ENCODE measurements around the gene TRIL. TPM values are rescaled to one million over a fixed set of nuclear protein-coding genes. Genes with fewer than 3 reads are reported as not detected.

Gene TRIL
- total RNA-seq, 2 experiments from 2014 or later, result not detected

DNA sequence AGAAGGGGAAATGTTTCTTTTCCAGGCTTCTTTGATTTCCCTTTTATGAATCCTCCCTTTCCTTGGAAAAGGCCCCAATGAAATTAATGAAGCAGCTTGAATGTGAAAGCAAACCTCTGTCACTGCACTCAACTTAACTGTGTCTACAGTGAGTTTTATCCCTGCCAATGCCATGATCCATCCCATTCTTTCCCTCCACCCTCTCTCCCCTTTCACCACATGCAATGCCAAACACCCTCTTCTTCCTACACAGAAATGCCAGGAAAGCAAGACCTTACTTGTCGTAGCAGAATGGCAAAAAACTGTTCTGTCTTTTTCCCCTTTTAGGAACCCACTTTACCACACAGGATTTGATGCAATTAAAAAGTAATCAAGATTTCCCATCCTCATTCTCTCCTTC lies 47.3 kb upstream of the TRIL start:
- H3K4me3 ChIP-seq (ENCODE audit: low read depth, low read length, poor library complexity, severe bottlenecking), result no peak overlapping the region
- H3K9me3 ChIP-seq (ENCODE audit: low read length), result no peaks in the 10 kb centered on the region
- no peaks in the 10 kb centered on the region for H3K79me2 ChIP-seq (ENCODE audit: insufficient read depth, low read depth, low read length)
- no peak overlapping the region for H3K4me2 ChIP-seq (ENCODE audit: low read length)
- H3K27ac ChIP-seq (ENCODE audit: low read depth, low read length, poor library complexity, severe bottlenecking), result no peak overlapping the region
- H3K4me1 ChIP-seq (ENCODE audit: insufficient read depth, low read length, poor library complexity, severe bottlenecking), result no peaks in the 10 kb centered on the region
- H4K20me1 ChIP-seq (ENCODE audit: insufficient read depth, low read length), result no peaks in the 10 kb centered on the region
- no peak for DNase-seq (ENCODE audit: low spot score)
- TF ChIP-seq EZH2phosphoT487 (IDR thresholded peaks at IDR 0.05; ENCODE audit: borderline replicate concordance, low read depth, low read length) (no peak), CTCF (conservative IDR thresholded peaks at IDR 0.05; ENCODE audit: low read length) (no peak)
- ChIA-PET POLR2A (no interaction called here), CTCF (ENCODE audit: unreplicated experiment) (no interaction called here)
- H3K36me3 ChIP-seq (ENCODE audit: insufficient read depth, low read length), result no peaks in the 10 kb centered on the region
- BruUV-seq (replicated peaks), result no TSS peak
- intact Hi-C loops (cut with micrococcal nuclease; ENCODE audit: unreplicated experiment), result no loop called here
- no peak overlapping the region for H2AFZ ChIP-seq (ENCODE audit: low read length)
- no peaks in the 10 kb centered on the region for H3K9me2 ChIP-seq (ENCODE audit: insufficient read depth, low read length)

- no peak for TF ChIP-seq CTCF (conservative IDR thresholded peaks at IDR 0.05; ENCODE audit: low read length)
- no peak for TF ChIP-seq EZH2phosphoT487 (IDR thresholded peaks at IDR 0.05; ENCODE audit: borderline replicate concordance, low read depth, low read length)
- H3K27ac ChIP-seq (ENCODE audit: low read depth, low read length, poor library complexity, severe bottlenecking), result no peak overlapping the region
- DNase-seq (ENCODE audit: low spot score), result no peak
- intact Hi-C loops (cut with micrococcal nuclease; ENCODE audit: unreplicated experiment), result no loop called here
- H4K20me1 ChIP-seq (ENCODE audit: insufficient read depth, low read length), result no peaks in the 10 kb centered on the region
- no peaks in the 10 kb centered on the region for H3K36me3 ChIP-seq (ENCODE audit: insufficient read depth, low read length)
- H2AFZ ChIP-seq (ENCODE audit: low read length), result no peak overlapping the region
- no peak overlapping the region for H3K4me2 ChIP-seq (ENCODE audit: low read length)
- no peaks in the 10 kb centered on the region for H3K9me2 ChIP-seq (ENCODE audit: insufficient read depth, low read length)
- BruUV-seq (replicated peaks), result no TSS peak
- H3K4me1 ChIP-seq (ENCODE audit: insufficient read depth, low read length, poor library complexity, severe bottlenecking), result no peaks in the 10 kb centered on the region
- CTCF ChIA-PET (ENCODE audit: unreplicated experiment), result no interaction called here
- no peak overlapping the region for H3K4me3 ChIP-seq (ENCODE audit: low read depth, low read length, poor library complexity, severe bottlenecking)
- H3K79me2 ChIP-seq (ENCODE audit: insufficient read depth, low read depth, low read length), result no peaks in the 10 kb centered on the region
- POLR2A ChIA-PET, result no interaction called here
- no peaks in the 10 kb centered on the region for H3K9me3 ChIP-seq (ENCODE audit: low read length)
These were observed 45.6 kb upstream of the TRIL start for GRCh38 chr7:29003703-29004102.

GRCh38 chr7:29000717-29001076 lies 42.6 kb upstream of the TRIL start:
- TF ChIP-seq CTCF (conservative IDR thresholded peaks at IDR 0.05; ENCODE audit: low read length) (no peak), EZH2phosphoT487 (IDR thresholded peaks at IDR 0.05; ENCODE audit: borderline replicate concordance, low read depth, low read length) (no peak)
- intact Hi-C loops (cut with micrococcal nuclease; ENCODE audit: unreplicated experiment), result no loop called here

More at GRCh38 chr7:29000717-29001076, 42.6 kb upstream of the TRIL start:
- no peaks in the 10 kb centered on the region for H3K79me2 ChIP-seq (ENCODE audit: insufficient read depth, low read depth, low read length)
- H3K9me2 ChIP-seq (ENCODE audit: insufficient read depth, low read length), result no peaks in the 10 kb centered on the region
- H3K4me3 ChIP-seq (ENCODE audit: low read depth, low read length, poor library complexity, severe bottlenecking), result no peak overlapping the region
- no peaks in the 10 kb centered on the region for H3K36me3 ChIP-seq (ENCODE audit: insufficient read depth, low read length)
- no peaks in the 10 kb centered on the region for H3K9me3 ChIP-seq (ENCODE audit: low read length)
- H3K27ac ChIP-seq (ENCODE audit: low read depth, low read length, poor library complexity, severe bottlenecking), result no peak overlapping the region
- no peak for DNase-seq (ENCODE audit: low spot score)
- no peak overlapping the region for H3K4me2 ChIP-seq (ENCODE audit: low read length)
- ChIA-PET CTCF (ENCODE audit: unreplicated experiment) (no interaction called here), POLR2A (no interaction called here)
- no peaks in the 10 kb centered on the region for H4K20me1 ChIP-seq (ENCODE audit: insufficient read depth, low read length)
- H2AFZ ChIP-seq (ENCODE audit: low read length), result no peak overlapping the region
- H3K4me1 ChIP-seq (ENCODE audit: insufficient read depth, low read length, poor library complexity, severe bottlenecking), result no peaks in the 10 kb centered on the region
- BruUV-seq (replicated peaks), result no TSS peak
